WTC11 (cell line): ENCODE results near the gene HNRNPA0. TPM values are rescaled to one million over a fixed set of nuclear protein-coding genes. Genes with fewer than 3 reads are reported as not detected.

Experiments
- ATAC-seq: fragments of 200-7000 bp; cut with Tn5 transposase; 2 replicates; pipeline ENCODE4 v1.10.0; 2021; ENCODE audit warnings: mild to moderate bottlenecking, moderate library complexity
- CTCF ChIA-PET: fragments of 300-600 bp; sonication (Branson Sonifier 250); formaldehyde crosslinking; loops from one replicate; lab custom pipeline; 2021; ENCODE audit warnings: antibody characterized with exemption; lab: Charles Lee
- POLR2A ChIA-PET: fragments of 350-600 bp; sonication (Branson Sonifier 250); formaldehyde crosslinking; loops from one replicate; lab custom pipeline; 2021; ENCODE audit warnings: antibody characterized with exemption; lab: Charles Lee
- DNase-seq: peaks from one replicate; pipeline ENCODE4 v3.0.0; 2021; ENCODE audit warnings: low spot score
- H3K27ac Mint-ChIP-seq: 2 replicates; pipeline ENCODE4 v1.8.0; 2021; ENCODE audit warnings: mixed read lengths
- H3K27me3 Mint-ChIP-seq: 2 replicates; pipeline ENCODE4 v1.8.0; 2021; ENCODE audit warnings: low read depth, mild to moderate bottlenecking, moderate library complexity, mixed read lengths
- H3K36me3 Mint-ChIP-seq: 2 replicates; pipeline ENCODE4 v1.8.0; 2021; ENCODE audit warnings: mixed read lengths
- H3K4me1 Mint-ChIP-seq: 2 replicates; pipeline ENCODE4 v1.8.0; 2022; ENCODE audit warnings: mixed read lengths
- H3K4me3 Mint-ChIP-seq: 2 replicates; pipeline ENCODE4 v1.8.0; 2021; ENCODE audit warnings: mild to moderate bottlenecking, moderate library complexity, mixed read lengths
- H3K9me3 Mint-ChIP-seq: 2 replicates; pipeline ENCODE4 v1.8.0; 2021; ENCODE audit warnings: mixed read lengths
- ESRRA ChIP-seq: sonication (generic); formaldehyde crosslinking; IDR thresholded peaks from 2 replicates; pipeline ENCODE4 v1.8.1; 2022; ENCODE audit warnings: mild to moderate bottlenecking, missing genetic modification reagents, borderline replicate concordance
- ETV6 ChIP-seq: sonication (generic); formaldehyde crosslinking; IDR thresholded peaks from 2 replicates; pipeline ENCODE4 v1.8.1; 2022; ENCODE audit warnings: mild to moderate bottlenecking, missing genetic modification reagents
- FOXP4 ChIP-seq: sonication (generic); formaldehyde crosslinking; IDR thresholded peaks from 2 replicates; pipeline ENCODE4 v1.8.0; 2022; ENCODE audit warnings: mild to moderate bottlenecking, missing genetic modification reagents
- JAZF1 ChIP-seq: fragments of 250-450 bp; sonication (Bioruptor Pico); IDR thresholded peaks from 2 replicates; pipeline ENCODE4 v1.9.0; 2021; ENCODE audit warnings: moderate library complexity, mild to moderate bottlenecking, inconsistent platforms
- MAX ChIP-seq: sonication (generic); formaldehyde crosslinking; IDR thresholded peaks from 2 replicates; pipeline ENCODE4 v1.8.0; 2022; ENCODE audit warnings: mild to moderate bottlenecking, missing genetic modification reagents
- NR1H2 ChIP-seq: sonication (generic); formaldehyde crosslinking; IDR thresholded peaks from 2 replicates; pipeline ENCODE4 v1.9.0; 2021; ENCODE audit warnings: mild to moderate bottlenecking, moderate library complexity, missing genetic modification reagents
- SMAD3 ChIP-seq: sonication (generic); formaldehyde crosslinking; IDR thresholded peaks from 2 replicates; pipeline ENCODE4 v1.8.0; 2022; ENCODE audit warnings: missing genetic modification reagents, mild to moderate bottlenecking, borderline replicate concordance
- SP1 ChIP-seq: sonication (generic); formaldehyde crosslinking; conservative IDR thresholded peaks from 2 replicates; pipeline ENCODE4 v1.8.1; 2022; ENCODE audit warnings: missing genetic modification reagents
- USF1 ChIP-seq: sonication (generic); formaldehyde crosslinking; IDR thresholded peaks from 2 replicates; pipeline ENCODE4 v1.8.0; 2022; ENCODE audit warnings: mild to moderate bottlenecking, missing genetic modification reagents
- USF2 ChIP-seq: sonication (generic); formaldehyde crosslinking; IDR thresholded peaks from 2 replicates; pipeline ENCODE4 v1.8.1; 2023; ENCODE audit warnings: mild to moderate bottlenecking, missing genetic modification reagents, moderate library complexity
- ZBTB43 ChIP-seq: sonication (generic); formaldehyde crosslinking; IDR thresholded peaks from 2 replicates; pipeline ENCODE4 v1.8.1; 2023; ENCODE audit warnings: mild to moderate bottlenecking, missing genetic modification reagents
- ZNF121 ChIP-seq: sonication (generic); formaldehyde crosslinking; IDR thresholded peaks from 2 replicates; pipeline ENCODE4 v1.8.0; 2023; ENCODE audit warnings: missing genetic modification reagents
- ZNF423 ChIP-seq: fragments of 250-450 bp; sonication (Bioruptor Pico); IDR thresholded peaks from 2 replicates; pipeline ENCODE4 v2.1.2; 2022; ENCODE audit warnings: mild to moderate bottlenecking, moderate library complexity
- total RNA-seq: library from RNA; stranded (reverse); gene quantifications from 3 replicates; pipeline ENCODE4 v1.2.3, GENCODE V29; 2021
- TF ChIP-seq, protein P1 (sequence below): fragments of 250-450 bp; sonication (Bioruptor Pico); conservative IDR thresholded peaks from 2 replicates; pipeline ENCODE4 v1.9.0; 2021; ENCODE audit warnings: mild to moderate bottlenecking

Gene HNRNPA0
- total RNA-seq, 1 experiment from 2014 or later = 66.6 TPM

DNA sequence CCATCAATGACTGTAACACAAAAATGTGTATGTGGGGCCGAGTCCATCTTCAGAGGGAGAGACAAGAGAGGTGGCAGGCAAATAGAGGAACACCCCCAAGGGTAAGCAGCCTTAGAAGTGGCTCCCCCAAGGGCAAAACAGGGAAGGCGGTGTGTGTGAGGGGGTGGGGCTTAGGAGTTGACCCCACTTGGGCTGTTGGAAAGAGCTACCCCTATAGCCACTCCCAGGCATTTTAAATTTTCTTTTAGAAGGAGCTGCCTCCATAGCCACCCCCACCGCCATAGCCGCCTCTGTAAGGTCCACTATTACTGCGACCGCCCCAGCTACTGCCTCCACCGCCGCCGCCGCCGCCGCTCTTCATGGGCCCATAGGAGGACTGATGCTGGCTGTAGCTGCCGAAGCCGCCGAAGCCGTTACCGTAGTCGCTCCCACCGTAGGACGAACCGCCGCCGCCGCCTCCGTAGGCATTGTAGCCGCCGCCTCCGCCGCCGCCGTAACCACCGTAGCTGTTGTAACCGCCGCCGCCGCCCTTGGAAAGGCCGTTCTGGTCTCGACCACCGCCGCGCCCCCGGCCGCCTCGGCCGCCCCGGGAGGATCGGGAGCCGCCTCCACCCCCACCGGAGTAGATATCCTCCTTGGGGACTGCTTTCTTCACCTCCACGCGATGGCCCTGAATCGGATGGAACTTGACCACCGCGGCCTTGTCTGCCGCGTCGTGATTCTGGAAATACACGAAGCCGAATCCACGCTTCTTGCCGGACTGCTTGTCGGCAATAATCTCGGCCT is 1.1 kb downstream of the HNRNPA0 start:
- POLR2A ChIA-PET = interaction anchor here (0.5 to 3.8 kb wide), 3 partner anchors 17 to 138 kb away, joined by 3 to 20 read pairs (median 8); partner anchors contain the start of genes KLHL3 and PKD2L2

More for the DNA sequence above, 1.1 kb downstream of the HNRNPA0 start:
- H3K4me1 Mint-ChIP-seq = peaks cover 28% of the 10 kb centered on the region
- CTCF ChIA-PET = interaction anchor here (0.9 to 1.7 kb wide), 6 partner anchors 11 to 123 kb away, joined by 4 to 14 read pairs (median 10); partner anchors contain the start of gene KLHL3
- TF ChIP-seq SP1 (CRISPR knock-in tag) (no peak), MAX (CRISPR knock-in tag) (0 out of 2 replicates have a peak, but pooled peaks have one; percentile 14), ETV6 (CRISPR knock-in tag) (no peak), USF2 (no peak), FOXP4 (CRISPR knock-in tag) (no peak), JAZF1 (no peak), ESRRA (peak; percentile 18; the same call in 1 of the 2 replicates), SMAD3 (CRISPR knock-in tag) (no peak), ZNF423 (CRISPR knock-in tag) (no peak), USF1 (0 out of 2 replicates have a peak, but pooled peaks have one; percentile 19), NR1H2 (no peak), ZBTB43 (CRISPR knock-in tag) (peak; percentile 17; the same call in 1 of the 2 replicates), ZNF121 (CRISPR knock-in tag) (no peak)
- TF ChIP-seq, protein P1, sequence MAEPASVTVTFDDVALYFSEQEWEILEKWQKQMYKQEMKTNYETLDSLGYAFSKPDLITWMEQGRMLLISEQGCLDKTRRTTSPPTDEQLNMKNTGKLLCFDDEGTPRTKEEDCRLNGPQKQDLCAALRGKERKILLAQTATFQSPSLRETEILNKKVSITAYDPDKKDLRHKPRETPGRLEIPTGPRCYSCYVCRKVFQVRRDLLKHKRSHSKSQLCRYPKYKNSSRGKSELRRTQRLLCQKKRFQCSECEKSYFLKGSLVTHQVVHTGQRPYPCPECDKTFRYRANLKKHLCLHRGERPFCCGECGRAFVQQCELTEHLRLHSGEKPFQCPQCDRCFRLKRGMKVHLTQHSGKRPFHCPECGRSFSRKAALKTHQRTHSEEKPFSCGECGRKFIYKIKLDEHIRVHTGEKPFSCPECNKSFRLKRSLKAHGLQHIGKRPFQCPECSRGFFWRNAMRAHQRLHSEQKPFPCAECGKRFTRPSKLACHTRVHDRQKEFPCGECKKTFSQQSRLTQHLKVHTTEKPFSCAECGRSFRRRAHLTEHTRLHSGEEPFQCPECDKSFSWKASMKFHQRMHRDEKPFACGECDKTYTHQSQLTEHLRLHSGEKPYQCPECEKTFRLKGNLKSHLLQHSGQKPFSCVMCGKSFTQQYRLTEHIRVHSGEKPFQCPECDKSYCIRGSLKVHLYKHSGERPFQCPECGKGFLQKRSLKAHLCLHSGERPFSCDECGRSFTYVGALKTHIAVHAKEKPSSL (CRISPR knock-in tag) = no peak
- H3K4me3 Mint-ChIP-seq = peak overlapping the region; percentile 95
- H3K9me3 Mint-ChIP-seq = no peaks in the 10 kb centered on the region
- H3K36me3 Mint-ChIP-seq = peaks cover 19% of the 10 kb centered on the region
- H3K27me3 Mint-ChIP-seq = peaks cover 18% of the 10 kb centered on the region
- ATAC-seq = peak; percentile 14
- DNase-seq = peak; percentile 45
- peak overlapping the region; percentile 93 for H3K27ac Mint-ChIP-seq
